A549 (cell line): ENCODE results near the gene SEC61B. TPM values are rescaled to one million over a fixed set of nuclear protein-coding genes. Genes with fewer than 3 reads are reported as not detected.

Source experiments
- ATAC-seq, 2 experiments: fragments of 200-7000 bp in 1 of 2; fragments of >200 bp in 1 of 2; cut with Nextera tagmentation in 1 of 2; cut with Tn5 transposase in 1 of 2; 3 replicates each; pipeline versions ENCODE4 v1.8.0 to v1.9.1; 2018 to 2020; ENCODE audit warnings: mild to moderate bottlenecking in 1 of 2, moderate library complexity in 1 of 2
- CTCF ChIA-PET: fragments of 300-600 bp; sonication (Branson Sonifier 250); formaldehyde crosslinking; extraction: SDS; loops from one replicate; lab custom pipeline; 2021; ENCODE audit warnings: antibody characterized with exemption, inconsistent platforms; lab: Yijun Ruan, JAX
- POLR2A ChIA-PET: fragments of 350-600 bp; formaldehyde crosslinking; extraction: SDS; loops from one replicate; lab custom pipeline; 2021; ENCODE audit warnings: antibody characterized with exemption, inconsistent platforms; lab: Yijun Ruan, JAX
- DNase-seq, 2 experiments: peaks; one replicate each; pipeline versions ENCODE4 v3.0.0 to v3.0.0-alpha.2; 2011 to 2016; ENCODE audit warnings: low read depth in 1 of 2, low spot score in 1 of 2
- FAIRE-seq: peaks from 2 replicates; lab custom pipeline; 2011; peaks lifted over from hg19 to GRCh38; lab: Jason Lieb, UNC
- H3K27ac ChIP-seq, 2 experiments: fragments of >200 bp; sonication (Bioruptor Twin); formaldehyde crosslinking; 3 replicates each; pipeline ENCODE4 v1.5.1; 2016 to 2017
- H3K4me1 ChIP-seq: fragments of >200 bp; sonication (Bioruptor Twin); formaldehyde crosslinking; 3 replicates; pipeline ENCODE4 v1.6.1; 2016
- H3K4me2 ChIP-seq: fragments of >200 bp; sonication (Bioruptor Twin); formaldehyde crosslinking; 3 replicates; pipeline ENCODE4 v1.6.1; 2016
- H3K4me3 ChIP-seq: fragments of >200 bp; sonication (Bioruptor Twin); formaldehyde crosslinking; 3 replicates; pipeline ENCODE4 v1.5.1; 2016
- H3K9me3 ChIP-seq: fragments of >200 bp; sonication (Bioruptor Twin); formaldehyde crosslinking; 3 replicates; pipeline ENCODE4 v1.6.1; 2016
- ATOH8 ChIP-seq: fragments of 250-450 bp; sonication (Bioruptor Pico); IDR thresholded peaks from 2 replicates; pipeline ENCODE4 v1.5.0; 2020; ENCODE audit warnings: low read depth, mild to moderate bottlenecking, moderate library complexity
- CEBPB ChIP-seq, 2 experiments: fragments of >200 bp in 1 of 2; sonication (Bioruptor Twin) in 1 of 2; formaldehyde crosslinking in 1 of 2; IDR thresholded peaks; 2 replicates each; pipeline ENCODE4 v1.6.1; 2012 to 2016
- CHD4 ChIP-seq: fragments of 200-600 bp; sonication (generic); IDR thresholded peaks from 2 replicates; pipeline ENCODE4 v1.6.1; 2016; ENCODE audit warnings: antibody characterized with exemption, mild to moderate bottlenecking, borderline replicate concordance
- EHF ChIP-seq: fragments of 250-450 bp; sonication (Bioruptor Pico); IDR thresholded peaks from 2 replicates; pipeline ENCODE4 v1.5.0; 2020; ENCODE audit warnings: mild to moderate bottlenecking
- FOSB ChIP-seq: fragments of 250-450 bp; sonication (Bioruptor Pico); IDR thresholded peaks from 2 replicates; pipeline ENCODE4 v1.5.0; 2020; ENCODE audit warnings: mild to moderate bottlenecking, moderate library complexity
- FOXS1 ChIP-seq: fragments of 250-450 bp; sonication (Bioruptor Pico); IDR thresholded peaks from 2 replicates; pipeline ENCODE4 v1.5.0; 2020; ENCODE audit warnings: mild to moderate bottlenecking, moderate library complexity
- HOXA7 ChIP-seq: fragments of 250-450 bp; sonication (Bioruptor Pico); IDR thresholded peaks from 2 replicates; pipeline ENCODE4 v1.5.0; 2020; ENCODE audit warnings: mild to moderate bottlenecking, moderate library complexity
- HOXB13 ChIP-seq: fragments of 250-450 bp; sonication (Bioruptor Pico); IDR thresholded peaks from 2 replicates; pipeline ENCODE4 v1.5.0; 2020; ENCODE audit warnings: low read depth, mild to moderate bottlenecking, moderate library complexity
- HOXB5 ChIP-seq: fragments of 250-450 bp; sonication (Bioruptor Pico); IDR thresholded peaks from 2 replicates; pipeline ENCODE4 v1.5.0; 2020; ENCODE audit warnings: mild to moderate bottlenecking, moderate library complexity
- JUN ChIP-seq, 2 experiments: fragments of >200 bp; sonication (Bioruptor Twin); formaldehyde crosslinking; IDR thresholded peaks; 2 replicates in 1 of 2; 3 replicates in 1 of 2; pipeline ENCODE4 v1.6.1; 2016 to 2017
- KDM1A ChIP-seq: fragments of 200-600 bp; sonication (generic); IDR thresholded peaks from 2 replicates; pipeline ENCODE4 v1.6.1; 2016; ENCODE audit warnings: low read depth, mild to moderate bottlenecking
- KDM5A ChIP-seq: fragments of 200-600 bp; sonication (generic); IDR thresholded peaks from 2 replicates; pipeline ENCODE4 v1.6.1; 2016; ENCODE audit warnings: antibody characterized with exemption, mild to moderate bottlenecking
- MAFK ChIP-seq: fragments of 450-650 bp; IDR thresholded peaks from 2 replicates; pipeline ENCODE4 v1.6.1; 2014; ENCODE audit not compliant: partially characterized antibody
- NFE2L2 ChIP-seq: fragments of 150-350 bp; conservative IDR thresholded peaks from 2 replicates; pipeline ENCODE4 v1.6.1; 2014; ENCODE audit warnings: low read length
- NR3C1 ChIP-seq: fragments of >200 bp; sonication (Bioruptor Twin); formaldehyde crosslinking; IDR thresholded peaks from 3 replicates; pipeline ENCODE4 v1.6.1; 2017
- POLR2A ChIP-seq: IDR thresholded peaks from 2 replicates; pipeline ENCODE4 v1.6.1; 2012; ENCODE audit warnings: mild to moderate bottlenecking, low read length
- RFX5 ChIP-seq: fragments of 450-650 bp; IDR thresholded peaks from 2 replicates; pipeline ENCODE4 v1.7.1; 2014; ENCODE audit warnings: antibody characterized with exemption, mild to moderate bottlenecking, moderate library complexity
- RNF2 ChIP-seq: fragments of 200-600 bp; sonication (generic); IDR thresholded peaks from 2 replicates; pipeline ENCODE4 v1.6.1; 2016; ENCODE audit warnings: low read depth, mild to moderate bottlenecking, antibody characterized with exemption, moderate library complexity, borderline replicate concordance
- SMC3 ChIP-seq: fragments of >200 bp; sonication (Bioruptor Twin); formaldehyde crosslinking; IDR thresholded peaks from 3 replicates; pipeline ENCODE4 v1.6.1; 2018; ENCODE audit warnings: inconsistent platforms
- TP53 ChIP-seq: fragments of 250-450 bp; sonication (Bioruptor Pico); IDR thresholded peaks from 2 replicates; pipeline ENCODE4 v1.5.0; 2021; ENCODE audit warnings: mild to moderate bottlenecking, moderate library complexity
- ZC3H11A ChIP-seq: fragments of 450-650 bp; IDR thresholded peaks from 2 replicates; pipeline ENCODE4 v1.6.1; 2014; ENCODE audit warnings: antibody characterized with exemption, mild to moderate bottlenecking
- ZFP36 ChIP-seq: fragments of 450-650 bp; IDR thresholded peaks from 2 replicates; pipeline ENCODE4 v1.6.1; 2014; ENCODE audit warnings: borderline replicate concordance; ENCODE audit not compliant: partially characterized antibody
- WGBS: methylation state at CpG from one replicate; pipeline ENCODE4 v1.1.6; 2017; ENCODE audit errors: missing lambda C conversion rate; 5-methylcytosine and 5-hydroxymethylcytosine counted together
- polyA plus RNA-seq, 4 experiments: library from polyadenylated mRNA; depleted of rRNA in 3 of 4; stranded (reverse); fragments of >200 nt; fragmentation: RNase III in 1 of 4; extraction: RNeasy Plus Mini Kit Qiagen cat#74134 plus additional on column Dnase treatment in 1 of 4; gene quantifications; 2 replicates in 3 of 4; 3 replicates in 1 of 4; pipeline ENCODE4 v1.2.3, GENCODE V29; 2011 to 2017
- TF ChIP-seq, protein P1 (sequence below): fragments of 200-600 bp; sonication (generic); IDR thresholded peaks from 2 replicates; pipeline ENCODE4 v1.6.1; 2016; ENCODE audit warnings: antibody characterized with exemption, mild to moderate bottlenecking, moderate library complexity
- TF ChIP-seq, protein P2 (sequence below): fragments of >200 bp; sonication (Bioruptor Twin); formaldehyde crosslinking; IDR thresholded peaks from 3 replicates; pipeline ENCODE4 v1.6.1; 2016
- TF ChIP-seq, protein P3 (sequence below): IDR thresholded peaks from 2 replicates; pipeline ENCODE4 v1.6.1; 2012
- TF ChIP-seq, protein P4 (sequence below): IDR thresholded peaks from 2 replicates; pipeline ENCODE4 v1.6.1; 2012

SEC61B gene
- polyA plus RNA-seq, 2 of the 4 experiments (the other 2 are of a cell fraction), result 194 to 275 TPM

DNA sequence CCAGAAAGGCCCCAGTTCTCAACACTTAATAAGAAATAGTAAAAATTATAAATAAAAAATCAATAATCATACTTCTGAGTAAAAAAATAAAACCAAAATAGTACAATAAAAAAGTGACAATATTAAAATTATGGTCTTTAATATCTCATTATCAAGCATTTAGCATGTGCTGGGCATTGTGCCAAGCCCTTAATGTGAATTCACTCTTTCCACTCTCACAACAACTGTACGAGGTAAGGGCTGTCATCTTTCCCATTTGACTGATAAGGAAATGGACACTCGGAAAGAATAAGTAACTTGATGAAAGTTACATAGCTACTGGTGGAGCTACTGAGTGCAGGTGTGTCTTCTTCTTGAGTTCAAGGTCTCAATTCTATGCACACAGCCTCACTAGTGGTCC is 43.6 kb downstream of the SEC61B start:
- no peak for ATAC-seq
- CTCF ChIA-PET, result interaction anchor here (0.9 to 1.9 kb wide), 6 partner anchors 8 to 269 kb away, joined by 3 to 4 read pairs (median 4); no protein-coding TSS in a partner anchor
- TF ChIP-seq SMC3 (no peak), RNF2 (no peak), POLR2A (no peak), RFX5 (no peak), FOSB (no peak), JUN (IDR thresholded peaks at IDR 0.05) (no peak), KDM5A (no peak), ZFP36 (no peak), ZC3H11A (no peak), CEBPB (IDR thresholded peaks at IDR 0.05) (no peak)
- TF ChIP-seq, protein P1, sequence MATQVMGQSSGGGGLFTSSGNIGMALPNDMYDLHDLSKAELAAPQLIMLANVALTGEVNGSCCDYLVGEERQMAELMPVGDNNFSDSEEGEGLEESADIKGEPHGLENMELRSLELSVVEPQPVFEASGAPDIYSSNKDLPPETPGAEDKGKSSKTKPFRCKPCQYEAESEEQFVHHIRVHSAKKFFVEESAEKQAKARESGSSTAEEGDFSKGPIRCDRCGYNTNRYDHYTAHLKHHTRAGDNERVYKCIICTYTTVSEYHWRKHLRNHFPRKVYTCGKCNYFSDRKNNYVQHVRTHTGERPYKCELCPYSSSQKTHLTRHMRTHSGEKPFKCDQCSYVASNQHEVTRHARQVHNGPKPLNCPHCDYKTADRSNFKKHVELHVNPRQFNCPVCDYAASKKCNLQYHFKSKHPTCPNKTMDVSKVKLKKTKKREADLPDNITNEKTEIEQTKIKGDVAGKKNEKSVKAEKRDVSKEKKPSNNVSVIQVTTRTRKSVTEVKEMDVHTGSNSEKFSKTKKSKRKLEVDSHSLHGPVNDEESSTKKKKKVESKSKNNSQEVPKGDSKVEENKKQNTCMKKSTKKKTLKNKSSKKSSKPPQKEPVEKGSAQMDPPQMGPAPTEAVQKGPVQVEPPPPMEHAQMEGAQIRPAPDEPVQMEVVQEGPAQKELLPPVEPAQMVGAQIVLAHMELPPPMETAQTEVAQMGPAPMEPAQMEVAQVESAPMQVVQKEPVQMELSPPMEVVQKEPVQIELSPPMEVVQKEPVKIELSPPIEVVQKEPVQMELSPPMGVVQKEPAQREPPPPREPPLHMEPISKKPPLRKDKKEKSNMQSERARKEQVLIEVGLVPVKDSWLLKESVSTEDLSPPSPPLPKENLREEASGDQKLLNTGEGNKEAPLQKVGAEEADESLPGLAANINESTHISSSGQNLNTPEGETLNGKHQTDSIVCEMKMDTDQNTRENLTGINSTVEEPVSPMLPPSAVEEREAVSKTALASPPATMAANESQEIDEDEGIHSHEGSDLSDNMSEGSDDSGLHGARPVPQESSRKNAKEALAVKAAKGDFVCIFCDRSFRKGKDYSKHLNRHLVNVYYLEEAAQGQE, result no peak
- TF ChIP-seq, protein P2, sequence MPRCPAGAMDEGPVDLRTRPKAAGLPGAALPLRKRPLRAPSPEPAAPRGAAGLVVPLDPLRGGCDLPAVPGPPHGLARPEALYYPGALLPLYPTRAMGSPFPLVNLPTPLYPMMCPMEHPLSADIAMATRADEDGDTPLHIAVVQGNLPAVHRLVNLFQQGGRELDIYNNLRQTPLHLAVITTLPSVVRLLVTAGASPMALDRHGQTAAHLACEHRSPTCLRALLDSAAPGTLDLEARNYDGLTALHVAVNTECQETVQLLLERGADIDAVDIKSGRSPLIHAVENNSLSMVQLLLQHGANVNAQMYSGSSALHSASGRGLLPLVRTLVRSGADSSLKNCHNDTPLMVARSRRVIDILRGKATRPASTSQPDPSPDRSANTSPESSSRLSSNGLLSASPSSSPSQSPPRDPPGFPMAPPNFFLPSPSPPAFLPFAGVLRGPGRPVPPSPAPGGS, result no peak
- TF ChIP-seq, all 56 proteins: peak for 0
- Histone ChIP-seq H3K4me3 (no peak overlapping the region), H3K27ac (no peak overlapping the region), H3K9me3 (no peaks in the 10 kb centered on the region), H3K4me1 (no peaks in the 10 kb centered on the region), H3K4me2 (no peak overlapping the region)
- DNase-seq, result no peak
- 69% methylated on average over 2 of the region's 2 CpGs for WGBS
- no peak for FAIRE-seq
- POLR2A ChIA-PET, result no interaction called here

GRCh38 chr9:99266255-99267023 is 44.4 kb downstream of the SEC61B start:
- no peak overlapping the region for H3K27ac ChIP-seq
- ChIA-PET POLR2A (no interaction called here), CTCF (interaction anchor here (0.9 to 1.9 kb wide), 4 partner anchors 9 to 269 kb away, joined by 3 to 4 read pairs (median 4); no protein-coding TSS in a partner anchor)
- no peak overlapping the region for H3K4me3 ChIP-seq
- peak; percentile 69 to 90 for ATAC-seq
- H3K9me3 ChIP-seq, result no peaks in the 10 kb centered on the region
- no peak for FAIRE-seq
- no peaks in the 10 kb centered on the region for H3K4me1 ChIP-seq
- DNase-seq, result peak; percentile 9 to 54
- peak overlapping the region; percentile 50; the same call in 2 of the 3 replicates for H3K4me2 ChIP-seq
- WGBS, result 17% methylated on average over 17 of the region's 17 CpGs
- TF ChIP-seq NR3C1 (no peak), KDM5A (no peak), TP53 (CRISPR knock-in tag) (no peak), FOXS1 (CRISPR knock-in tag) (no peak), MAFK (no peak), EHF (no peak), ATOH8 (CRISPR knock-in tag) (no peak), HOXB5 (CRISPR knock-in tag) (no peak), NFE2L2 (no peak), HOXA7 (CRISPR knock-in tag) (no peak), HOXB13 (no peak), KDM1A (no peak), CHD4 (no peak)
- TF ChIP-seq, protein P3, sequence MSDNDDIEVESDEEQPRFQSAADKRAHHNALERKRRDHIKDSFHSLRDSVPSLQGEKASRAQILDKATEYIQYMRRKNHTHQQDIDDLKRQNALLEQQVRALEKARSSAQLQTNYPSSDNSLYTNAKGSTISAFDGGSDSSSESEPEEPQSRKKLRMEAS, result peak; percentile 57; the same call in 1 of the 2 replicates
- TF ChIP-seq, protein P4, sequence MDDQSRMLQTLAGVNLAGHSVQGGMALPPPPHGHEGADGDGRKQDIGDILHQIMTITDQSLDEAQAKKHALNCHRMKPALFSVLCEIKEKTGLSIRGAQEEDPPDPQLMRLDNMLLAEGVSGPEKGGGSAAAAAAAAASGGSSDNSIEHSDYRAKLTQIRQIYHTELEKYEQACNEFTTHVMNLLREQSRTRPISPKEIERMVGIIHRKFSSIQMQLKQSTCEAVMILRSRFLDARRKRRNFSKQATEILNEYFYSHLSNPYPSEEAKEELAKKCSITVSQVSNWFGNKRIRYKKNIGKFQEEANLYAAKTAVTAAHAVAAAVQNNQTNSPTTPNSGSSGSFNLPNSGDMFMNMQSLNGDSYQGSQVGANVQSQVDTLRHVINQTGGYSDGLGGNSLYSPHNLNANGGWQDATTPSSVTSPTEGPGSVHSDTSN, result no peak
- TF ChIP-seq, protein P2, result no peak
